GM12892 (cell line): Measurements from ENCODE around the gene NEDD8.

ENCODE experiments used
- DNase-seq: peaks from one replicate; pipeline ENCODE4 v3.0.0; 2011; ENCODE audit not compliant: insufficient read length
- FAIRE-seq: peaks from 2 replicates; lab custom pipeline; 2011; peaks lifted over from hg19 to GRCh38; lab: Jason Lieb, UNC
- POLR2A ChIP-seq: IDR thresholded peaks from 2 replicates; pipeline ENCODE4 v1.6.1; 2011; ENCODE audit warnings: low read depth, low read length, control low read depth
- POLR2AphosphoS5 ChIP-seq: IDR thresholded peaks from 2 replicates; pipeline ENCODE4 v1.6.1; 2011; ENCODE audit warnings: low read depth, low read length, control low read depth
- TAF1 ChIP-seq: IDR thresholded peaks from 2 replicates; pipeline ENCODE4 v1.6.1; 2011; ENCODE audit warnings: low read depth, mild to moderate bottlenecking, control low read depth, low read length, borderline replicate concordance

NEDD8 gene

DNA sequence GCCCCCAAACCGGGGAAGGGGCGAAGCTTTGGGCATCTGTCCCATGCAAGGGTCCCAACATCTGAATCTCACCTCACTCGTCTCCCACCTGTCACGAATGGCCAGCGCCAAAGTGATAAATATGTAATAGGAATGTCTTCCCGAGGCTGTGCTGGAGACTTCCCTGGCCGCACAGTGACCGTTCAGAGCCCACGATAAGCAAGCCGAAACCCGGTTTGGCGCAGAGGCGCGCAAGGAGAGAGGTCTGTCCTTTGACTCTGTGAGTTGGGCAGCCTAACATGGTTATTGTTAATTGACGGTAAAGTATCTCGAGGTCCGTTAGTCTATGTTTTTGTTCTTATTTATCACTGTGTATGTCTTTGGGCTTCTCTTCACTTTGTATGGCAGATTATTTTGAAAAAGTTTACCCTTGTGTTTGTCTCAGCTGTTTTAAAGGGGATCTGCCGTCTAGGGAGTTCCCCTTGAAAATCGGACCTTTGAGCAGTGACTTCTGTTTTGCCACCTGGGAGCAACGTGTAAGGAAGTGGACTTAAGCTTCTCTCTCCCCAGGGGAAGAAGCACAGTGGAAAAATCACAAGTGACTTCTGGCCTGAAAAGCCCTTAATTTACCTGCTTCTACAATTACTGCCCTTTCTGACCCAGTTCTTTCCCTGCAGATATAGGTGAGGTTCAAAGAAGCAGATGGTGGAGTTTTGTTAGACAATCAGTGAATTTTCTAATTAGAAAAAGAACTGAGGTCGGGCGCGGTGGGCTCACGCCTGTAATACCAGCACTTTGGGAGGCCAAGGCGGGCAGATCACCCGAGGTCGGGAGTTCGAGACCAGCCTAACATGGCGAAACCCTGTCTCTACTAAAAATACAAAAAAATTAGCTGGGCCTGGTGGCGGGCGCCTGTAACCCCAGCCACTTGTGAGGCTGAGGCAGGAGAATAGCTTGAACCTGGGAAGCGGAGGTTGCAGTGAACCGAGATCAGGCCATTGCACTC is 35.8 kb downstream of the NEDD8 start:
- FAIRE-seq, result peak; percentile 53
- TF ChIP-seq POLR2AphosphoS5, result no peak; the same call in 1 of the 2 replicates
- DNase-seq, result no peak

DNA sequence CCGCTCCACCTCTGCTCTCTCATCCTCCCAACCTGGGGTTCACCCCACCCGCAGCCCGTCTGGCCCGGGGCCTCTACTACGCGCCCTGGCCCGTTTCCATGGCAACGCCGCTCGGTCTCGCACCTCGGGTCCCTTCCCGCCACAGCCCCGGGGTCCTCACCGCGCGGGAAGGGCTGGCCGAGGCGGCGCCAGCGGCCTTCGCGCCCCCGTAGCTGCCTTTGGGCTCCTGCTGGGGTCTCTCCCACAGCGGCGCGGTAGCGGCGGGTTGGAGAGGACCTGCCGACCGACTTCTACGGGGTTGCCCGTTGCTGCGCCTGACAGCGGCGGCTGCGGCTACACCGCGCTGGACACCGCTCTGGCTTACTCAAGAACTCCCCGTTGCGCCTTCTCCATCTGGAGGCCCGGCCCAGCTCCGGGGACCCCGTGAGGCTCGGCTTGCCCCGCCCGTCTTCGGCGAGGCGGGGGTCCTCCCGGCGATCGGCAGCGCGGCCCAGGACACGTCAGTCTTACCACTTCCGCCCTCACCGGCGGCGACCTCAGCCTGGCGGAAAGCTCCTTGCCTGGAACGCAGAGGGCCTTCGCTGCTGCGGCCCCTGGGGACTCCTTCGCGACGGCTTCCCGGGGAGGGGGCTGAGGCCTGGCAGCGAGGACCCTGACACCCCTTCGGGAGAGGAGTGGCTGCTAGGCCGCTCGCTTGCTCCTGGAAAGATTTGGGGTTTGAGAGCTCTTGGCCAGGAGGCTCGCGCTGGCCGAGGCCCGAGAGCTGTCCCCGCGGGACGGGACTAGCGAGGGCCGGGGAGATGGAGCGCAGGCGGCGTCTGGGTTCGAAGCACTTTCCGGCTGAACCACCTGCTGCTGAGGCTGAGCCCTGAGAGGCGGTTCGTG is 36.7 kb downstream of the NEDD8 start, which contains the start of gene TM9SF1:
Gene TM9SF1, minus strand, starts transcription at position 256 of the 885 bp plus-strand sequence. CDS start 422 bp downstream, outside the sequence.
- DNase-seq (peak; percentile 94), FAIRE-seq (peak; percentile 92)
- peak; percentile 72 for TF ChIP-seq POLR2A
- peak; percentile 14; the same call in 1 of the 2 replicates for TF ChIP-seq TAF1
- TF ChIP-seq POLR2AphosphoS5, result peak; percentile 57; the same call in 1 of the 2 replicates

GRCh38 chr14:24194873-24195185 is 37.3 kb downstream of the NEDD8 start:
- DNase-seq, result no peak
- TF ChIP-seq POLR2AphosphoS5, result no peak
- TF ChIP-seq POLR2A, result no peak
- no peak for TF ChIP-seq TAF1
- no peak for FAIRE-seq

- FAIRE-seq, result no peak
- TF ChIP-seq POLR2AphosphoS5 (no peak), TAF1 (no peak), POLR2A (no peak)
- no peak for DNase-seq
These were observed 37.8 kb downstream of the NEDD8 start for GRCh38 chr14:24194186-24194872.

- TF ChIP-seq TAF1 (no peak), POLR2AphosphoS5 (no peak), POLR2A (no peak)
- FAIRE-seq, result no peak
- no peak for DNase-seq
These were observed 39.2 kb downstream of the NEDD8 start for GRCh38 chr14:24192933-24193332.

GRCh38 chr14:24190416-24190815 is 41.8 kb downstream of the NEDD8 start:
- no peak for TF ChIP-seq POLR2A
- DNase-seq (no peak), FAIRE-seq (no peak)

DNA sequence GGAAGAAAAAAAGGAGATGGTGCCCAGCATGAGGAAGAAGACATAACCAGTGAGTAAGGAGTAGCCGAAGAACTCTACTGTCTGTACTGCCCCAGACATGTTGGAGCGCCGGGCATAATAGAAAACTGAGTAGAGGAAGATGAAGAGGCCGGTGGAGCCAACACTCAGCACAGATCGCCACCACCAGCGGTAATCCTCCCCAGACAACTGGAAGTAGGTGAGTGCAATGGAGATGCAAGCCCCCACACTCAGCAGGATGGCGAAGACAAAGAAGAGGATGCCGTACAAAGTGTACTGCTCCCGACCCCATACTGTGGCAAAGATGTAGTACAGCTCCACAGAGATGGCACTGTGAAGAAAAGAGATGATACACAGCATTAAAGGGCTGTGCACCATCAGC is 42.7 kb downstream of the NEDD8 start:
- no peak for FAIRE-seq
- DNase-seq, result no peak
- TF ChIP-seq TAF1 (no peak), POLR2A (no peak), POLR2AphosphoS5 (no peak)

GRCh38 chr14:24189059-24189375 is 43.1 kb downstream of the NEDD8 start:
- TF ChIP-seq POLR2A (no peak), POLR2AphosphoS5 (no peak), TAF1 (no peak)
- no peak for DNase-seq
- no peak for FAIRE-seq

GRCh38 chr14:24188251-24189058 is 43.7 kb downstream of the NEDD8 start, which contains the start of gene IPO4:
Gene IPO4, minus strand, starts transcription at chr14:24188816. Its CDS starts 29 bp downstream, at chr14:24188787.
- peak; percentile 99 for DNase-seq
- FAIRE-seq, result peak; percentile 81
- TF ChIP-seq POLR2AphosphoS5 (peak; percentile 92), POLR2A (peak; percentile 94), TAF1 (peak; percentile 82)

DNA sequence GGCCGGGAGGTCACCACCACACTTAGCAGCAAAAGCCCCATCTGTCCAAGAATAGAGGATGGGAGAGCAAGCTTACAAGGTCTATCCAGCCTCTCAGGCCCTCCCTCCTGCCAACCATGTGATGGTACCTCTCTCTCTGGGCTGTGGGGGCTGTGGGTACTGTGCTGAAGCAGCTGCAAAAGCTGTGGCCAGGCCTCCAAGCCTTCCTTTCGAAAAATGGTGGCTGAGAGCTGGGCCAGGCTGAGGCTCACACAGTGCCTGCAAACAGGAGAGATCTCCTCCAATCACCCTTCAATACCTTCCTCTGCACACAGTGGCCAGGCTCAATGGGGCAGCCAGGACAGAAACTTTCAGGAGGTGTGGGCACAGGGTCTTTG is 44.6 kb downstream of the NEDD8 start:
- no peak for FAIRE-seq
- no peak for DNase-seq
- TF ChIP-seq POLR2AphosphoS5 (no peak), TAF1 (no peak), POLR2A (no peak)
